Breast epithelium (tissue), 4 donors: Measurements from ENCODE around the gene CCNB2. TPM values are rescaled to one million over a fixed set of nuclear protein-coding genes. Genes with fewer than 3 reads are reported as not detected.
A peak's percentile ranks its signal among the peaks of the same experiment; 100 is the strongest.

ENCODE experiments used
- DNase-seq, 2 donors: peaks; one replicate each; pipeline ENCODE4 v3.0.0-alpha.2; 2019; ENCODE audit warnings: low spot score in 2 of 2
- H3K27ac ChIP-seq, 2 donors: fragments of 200-600 bp; sonication (generic) in 1 of 2; one replicate each; pipeline ENCODE4 v1.5.1; 2016 to 2019; ENCODE audit warnings: mild to moderate bottlenecking in 1 of 2
- H3K27me3 ChIP-seq, 2 donors: fragments of 200-600 bp; sonication (generic) in 1 of 2; one replicate each; pipeline versions ENCODE4 v1.5.1 to v1.6.0; 2017 to 2019; ENCODE audit warnings: control low read depth in 1 of 2, mild to moderate bottlenecking in 1 of 2
- H3K36me3 ChIP-seq: fragments of 200-600 bp; one replicate; pipeline ENCODE4 v1.5.1; 2019
- H3K4me1 ChIP-seq, 2 donors: fragments of 200-600 bp; sonication (generic); one replicate each; pipeline ENCODE4 v1.5.1; 2016 to 2019; ENCODE audit warnings: control low read depth in 1 of 2
- H3K4me3 ChIP-seq, 3 donors: fragments of 200-600 bp; sonication (generic); 1 replicate in 2 of 3; 2 replicates in 1 of 3; pipeline ENCODE4 v1.5.1; 2016 to 2019; ENCODE audit warnings: mild to moderate bottlenecking in 3 of 3, moderate library complexity in 2 of 3
- H3K9me3 ChIP-seq, 2 donors: fragments of 200-600 bp; sonication (generic) in 1 of 2; one replicate each; pipeline ENCODE4 v1.5.1; 2016 to 2019; ENCODE audit warnings: control low read depth in 1 of 2
- CTCF ChIP-seq, 3 donors: fragments of 450-650 bp; IDR thresholded peaks; one replicate each; pipeline ENCODE4 v1.5.1; 2016 to 2017; ENCODE audit warnings: antibody characterized with exemption in 3 of 3, mild to moderate bottlenecking in 3 of 3, moderate library complexity in 3 of 3
- POLR2A ChIP-seq: fragments of 450-650 bp; IDR thresholded peaks from one replicate; pipeline ENCODE4 v1.6.1; 2016; ENCODE audit warnings: antibody characterized with exemption, mild to moderate bottlenecking, moderate library complexity
- POLR2AphosphoS5 ChIP-seq, 3 donors: sonication (generic); formaldehyde crosslinking; IDR thresholded peaks; one replicate each; pipeline ENCODE4 v1.6.1; 2017; ENCODE audit warnings: antibody characterized with exemption in 3 of 3
- intact Hi-C: fragments of 100-400 bp; cut with DNase I; formaldehyde crosslinking; loops from one replicate; pipeline ENCODE4 v1.15.1; 2023; ENCODE audit warnings: low total_unique reads
- total RNA-seq, 3 donors: library from RNA; depleted of rRNA; stranded (reverse); fragments of >200 nt; gene quantifications; one replicate each; pipeline ENCODE4 v1.1.0, GENCODE V29; 2016

The CCNB2 gene
- total RNA-seq, 3 donors from 2014 or later: 0.29 to 3.5 (median 0.98) TPM

GRCh38 chr15:59152694-59153450 is 47.9 kb downstream of the CCNB2 start:
- intact Hi-C loops: no loop called here
- TF ChIP-seq CTCF (IDR thresholded peaks at IDR 0.05) (no peak), POLR2AphosphoS5 (IDR thresholded peaks at IDR 0.05) (no peak), POLR2A (no peak)
- Histone ChIP-seq H3K27me3 (no peaks in the 10 kb centered on the region), H3K36me3 (no peaks in the 10 kb centered on the region), H3K9me3 (no peaks in the 10 kb centered on the region), H3K4me3 (no peak overlapping the region), H3K27ac (peak overlapping the region; percentile 32 to 60), H3K4me1 (no peaks in the 10 kb centered on the region)
- no peak for DNase-seq

GRCh38 chr15:59153466-59153865 is 48.5 kb downstream of the CCNB2 start:
- H3K4me3 ChIP-seq: no peak overlapping the region
- no peaks in the 10 kb centered on the region for H3K27me3 ChIP-seq
- TF ChIP-seq POLR2AphosphoS5 (IDR thresholded peaks at IDR 0.05): no peak
- H3K36me3 ChIP-seq: no peaks in the 10 kb centered on the region
- peak overlapping the region; percentile 32 to 60 for H3K27ac ChIP-seq
- no peaks in the 10 kb centered on the region for H3K9me3 ChIP-seq
- no peak for DNase-seq
- peaks cover 0 to 5% of the 10 kb centered on the region in 2 donors for H3K4me1 ChIP-seq
- intact Hi-C loops: no loop called here

GRCh38 chr15:59154243-59154642 is 49.3 kb downstream of the CCNB2 start:
- TF ChIP-seq CTCF (IDR thresholded peaks at IDR 0.05) (no peak), POLR2AphosphoS5 (IDR thresholded peaks at IDR 0.05) (no peak), POLR2A (no peak)
- Histone ChIP-seq H3K27ac (peak overlapping the region; percentile 38 to 60), H3K36me3 (no peaks in the 10 kb centered on the region), H3K4me1 (peaks cover 0 to 12% of the 10 kb centered on the region in 2 donors), H3K4me3 (no peak overlapping the region), H3K9me3 (no peaks in the 10 kb centered on the region), H3K27me3 (no peaks in the 10 kb centered on the region)
- intact Hi-C loops: no loop called here
- DNase-seq: no peak

GRCh38 chr15:59155431-59155830 is 50.5 kb downstream of the CCNB2 start:
- no peaks in the 10 kb centered on the region for H3K36me3 ChIP-seq

GRCh38 chr15:59157396-59157795 is 52.5 kb downstream of the CCNB2 start:
- H3K27me3 ChIP-seq: no peaks in the 10 kb centered on the region
- DNase-seq: no peak
- intact Hi-C loops: no loop called here
- peaks cover 0 to 12% of the 10 kb centered on the region in 2 donors for H3K4me1 ChIP-seq
- no peak for TF ChIP-seq CTCF (IDR thresholded peaks at IDR 0.05)
- no peaks in the 10 kb centered on the region for H3K36me3 ChIP-seq
- H3K4me3 ChIP-seq: no peak overlapping the region
- no peaks in the 10 kb centered on the region for H3K9me3 ChIP-seq
- H3K27ac ChIP-seq: peak overlapping the region; percentile 43 to 66

More at GRCh38 chr15:59155431-59155830, 50.5 kb downstream of the CCNB2 start:
- H3K4me3 ChIP-seq: no peak overlapping the region
- H3K27ac ChIP-seq: no peak overlapping the region
- H3K9me3 ChIP-seq: no peaks in the 10 kb centered on the region
- no peak for DNase-seq
- H3K4me1 ChIP-seq: peaks cover 0 to 12% of the 10 kb centered on the region in 2 donors
- TF ChIP-seq CTCF (IDR thresholded peaks at IDR 0.05) (no peak), POLR2AphosphoS5 (IDR thresholded peaks at IDR 0.05) (no peak), POLR2A (no peak)
- intact Hi-C loops: no loop called here
- H3K27me3 ChIP-seq: no peaks in the 10 kb centered on the region
